Mammary epithelial cell (primary cell): ENCODE measurements around the gene PCDHGA3.

ENCODE experiments used
- EZH2 ChIP-seq: IDR thresholded peaks from 2 replicates; pipeline ENCODE4 v1.6.1; 2012; ENCODE audit warnings: low read length, inconsistent platforms, borderline replicate concordance
- TF ChIP-seq, protein P1 (sequence below), 2 donors: IDR thresholded peaks in 1 of 2; conservative IDR thresholded peaks in 1 of 2; 2 replicates each; pipeline ENCODE4 v1.5.1; 2011 to 2012; ENCODE audit warnings: inconsistent platforms in 2 of 2, low read length in 2 of 2, mild to moderate bottlenecking in 2 of 2, control low read depth in 1 of 2, low read depth in 1 of 2; ENCODE audit not compliant: insufficient read depth in 1 of 2; ENCODE audit errors: extremely low read depth in 1 of 2

DNA sequence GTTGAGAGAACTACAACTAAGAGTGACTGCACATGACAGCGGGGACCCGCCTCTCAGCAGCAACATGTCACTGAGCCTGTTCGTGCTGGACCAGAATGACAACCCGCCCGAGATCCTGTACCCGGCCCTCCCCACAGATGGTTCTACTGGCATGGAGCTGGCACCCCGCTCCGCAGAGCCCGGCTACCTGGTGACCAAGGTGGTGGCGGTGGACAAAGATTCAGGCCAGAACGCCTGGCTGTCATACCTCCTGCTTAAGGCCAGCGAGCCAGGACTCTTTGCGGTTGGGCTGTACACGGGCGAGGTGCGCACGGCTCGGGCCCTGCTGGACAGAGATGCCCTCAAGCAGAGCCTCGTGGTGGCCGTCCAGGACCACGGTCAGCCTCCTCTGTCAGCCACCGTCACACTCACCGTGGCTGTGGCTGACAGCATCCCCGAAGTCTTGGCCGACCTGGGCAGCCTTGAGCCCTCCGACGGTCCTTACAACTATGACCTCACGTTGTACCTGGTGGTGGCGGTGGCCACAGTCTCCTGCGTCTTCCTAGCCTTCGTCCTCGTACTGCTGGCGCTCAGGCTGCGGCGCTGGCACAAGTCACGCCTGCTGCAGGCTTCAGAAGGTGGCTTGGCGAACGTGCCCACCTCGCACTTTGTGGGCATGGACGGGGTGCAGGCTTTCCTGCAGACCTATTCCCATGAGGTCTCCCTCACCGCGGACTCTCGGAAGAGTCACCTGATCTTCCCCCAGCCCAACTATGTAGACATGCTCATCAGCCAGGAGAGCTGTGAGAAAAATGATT is 41.0 kb downstream of the PCDHGA3 start:
- TF ChIP-seq, protein P1, sequence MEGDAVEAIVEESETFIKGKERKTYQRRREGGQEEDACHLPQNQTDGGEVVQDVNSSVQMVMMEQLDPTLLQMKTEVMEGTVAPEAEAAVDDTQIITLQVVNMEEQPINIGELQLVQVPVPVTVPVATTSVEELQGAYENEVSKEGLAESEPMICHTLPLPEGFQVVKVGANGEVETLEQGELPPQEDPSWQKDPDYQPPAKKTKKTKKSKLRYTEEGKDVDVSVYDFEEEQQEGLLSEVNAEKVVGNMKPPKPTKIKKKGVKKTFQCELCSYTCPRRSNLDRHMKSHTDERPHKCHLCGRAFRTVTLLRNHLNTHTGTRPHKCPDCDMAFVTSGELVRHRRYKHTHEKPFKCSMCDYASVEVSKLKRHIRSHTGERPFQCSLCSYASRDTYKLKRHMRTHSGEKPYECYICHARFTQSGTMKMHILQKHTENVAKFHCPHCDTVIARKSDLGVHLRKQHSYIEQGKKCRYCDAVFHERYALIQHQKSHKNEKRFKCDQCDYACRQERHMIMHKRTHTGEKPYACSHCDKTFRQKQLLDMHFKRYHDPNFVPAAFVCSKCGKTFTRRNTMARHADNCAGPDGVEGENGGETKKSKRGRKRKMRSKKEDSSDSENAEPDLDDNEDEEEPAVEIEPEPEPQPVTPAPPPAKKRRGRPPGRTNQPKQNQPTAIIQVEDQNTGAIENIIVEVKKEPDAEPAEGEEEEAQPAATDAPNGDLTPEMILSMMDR (conservative IDR thresholded peaks at IDR 0.05 in 1 of 2, IDR thresholded peaks at IDR 0.05 in 1 of 2; ENCODE audit: extremely low read depth in 1 of 2, insufficient read depth in 1 of 2, low read depth in 1 of 2, low read length in 2 of 2): no peak
- no peak for TF ChIP-seq EZH2
